LNCaP clone FGC (cell line): ENCODE data around the gene ADGRG6.
"Not testable (repeated sequence)": the region's sequence is repeated elsewhere in the genome, so short reads cannot be mapped to it uniquely, and the experiment has no call there.

Experiments
- DNase-seq: peaks from one replicate; pipeline ENCODE4 v3.0.0-alpha.2; 2011; ENCODE audit warnings: low read depth
- H3K4me3 ChIP-seq: 2 replicates; pipeline ENCODE4 v1.5.1; 2011; ENCODE audit warnings: mild to moderate bottlenecking, low read depth, low read length, control low read depth
- CTCF ChIP-seq: IDR thresholded peaks from 2 replicates; pipeline ENCODE4 v1.5.1; 2012; ENCODE audit warnings: mild to moderate bottlenecking; ENCODE audit not compliant: control insufficient read depth, insufficient read depth; ENCODE audit errors: extremely low read depth

ADGRG6 gene

GRCh38 chr6:142417331-142417750 is 115.5 kb downstream of the ADGRG6 start:
- H3K4me3 ChIP-seq = no peak overlapping the region
- TF ChIP-seq CTCF = no peak
- no peak for DNase-seq

- no peak overlapping the region for H3K4me3 ChIP-seq
- no peak for DNase-seq
- no peak for TF ChIP-seq CTCF
Measured at GRCh38 chr6:142419071-142419470, 117.3 kb downstream of the ADGRG6 start.

DNA sequence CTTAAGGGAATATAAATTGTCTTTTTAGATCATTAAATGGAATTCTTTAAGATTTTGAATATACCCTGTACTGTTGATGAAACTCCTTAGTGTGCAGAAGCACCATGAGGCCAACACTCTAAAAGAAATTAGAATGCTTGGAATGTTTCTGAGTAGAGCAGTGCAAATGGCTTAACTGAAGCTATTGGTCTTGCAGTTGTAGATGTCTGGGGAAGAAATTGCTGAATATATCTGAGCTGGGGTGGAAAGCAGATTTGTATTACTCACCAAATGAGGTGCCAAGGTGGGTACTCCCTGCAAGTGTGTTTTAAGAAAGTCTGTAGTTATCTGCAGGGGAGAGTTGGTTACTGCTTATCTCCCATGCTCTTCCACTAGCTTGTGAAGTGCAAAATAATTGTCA is 119.0 kb downstream of the ADGRG6 start:
- TF ChIP-seq CTCF = no peak
- no peak for DNase-seq
- no peak overlapping the region for H3K4me3 ChIP-seq

DNA sequence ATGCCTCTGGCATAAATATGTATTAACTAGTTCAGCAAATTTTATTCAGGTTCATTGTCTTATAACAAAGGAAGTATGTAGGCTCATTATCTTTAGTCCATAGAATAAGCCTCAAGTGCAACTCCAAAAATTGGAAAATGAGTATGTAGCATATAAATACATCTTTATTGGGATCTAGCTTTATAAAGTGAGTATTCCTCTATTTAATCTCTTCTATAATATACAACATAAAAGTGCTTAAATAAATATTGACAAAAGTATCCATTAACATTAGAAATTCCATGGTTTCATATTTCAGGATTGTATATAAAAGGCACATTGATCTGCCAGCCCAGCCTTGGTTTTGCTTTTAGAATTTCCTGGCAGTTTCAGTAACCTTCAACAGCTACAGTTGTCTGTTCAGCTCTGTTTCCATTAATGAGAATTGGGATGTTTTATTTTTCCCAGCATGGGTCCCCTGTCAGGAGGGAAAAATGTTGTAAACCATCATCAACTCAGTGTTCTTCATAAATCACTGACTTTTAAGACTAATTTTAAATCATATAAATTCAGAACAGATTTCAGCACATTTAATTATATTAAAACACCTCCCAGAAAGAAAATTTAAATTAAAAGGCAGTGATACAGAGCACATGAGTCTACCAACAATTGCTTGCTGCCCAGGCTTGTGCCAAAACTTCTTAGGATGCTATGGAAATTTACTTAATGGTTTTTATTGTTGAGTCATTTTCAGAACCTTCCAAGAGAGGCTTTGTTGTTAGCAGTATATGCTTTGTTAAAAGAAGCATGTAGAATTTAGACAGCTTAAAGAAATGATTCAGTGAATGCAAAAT is 119.7 kb downstream of the ADGRG6 start:
- peak; percentile 62 for DNase-seq
- TF ChIP-seq CTCF = no peak
- H3K4me3 ChIP-seq = no peak overlapping the region

DNA sequence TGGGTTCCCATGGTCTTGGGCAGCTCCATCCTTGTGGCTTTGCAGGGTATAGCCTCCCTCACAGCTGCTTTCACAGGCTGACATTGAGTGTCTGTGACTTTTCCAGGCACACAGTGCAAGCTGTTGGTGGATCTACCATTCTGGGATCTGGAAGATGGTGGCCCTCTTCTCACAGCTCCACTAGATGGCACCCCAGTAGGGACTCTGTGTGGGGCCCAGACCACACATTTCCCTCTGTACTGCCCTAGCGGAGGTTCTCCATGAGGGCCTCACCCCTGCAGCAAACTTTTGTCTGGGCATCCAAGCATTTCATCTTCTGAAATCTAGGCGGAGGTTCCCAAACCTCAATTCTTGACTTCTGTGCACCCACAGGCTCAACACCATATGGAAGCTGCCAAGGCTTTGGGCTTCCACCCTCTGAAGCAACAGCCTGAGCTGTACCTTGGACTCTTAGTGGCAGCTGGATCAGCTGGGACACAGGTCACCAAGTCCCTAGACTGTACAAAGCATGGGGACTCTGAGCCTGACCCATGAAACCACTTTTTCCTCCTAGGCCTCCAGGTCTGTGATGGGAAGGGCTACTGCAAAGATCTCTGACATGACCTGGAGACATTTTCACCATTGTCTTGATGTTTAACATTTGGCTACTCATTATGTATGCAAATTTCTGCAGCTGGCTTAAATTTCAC is 124.8 kb downstream of the ADGRG6 start:
- not testable (repeated sequence) for DNase-seq

GRCh38 chr6:142428468-142428867 is 126.7 kb downstream of the ADGRG6 start:
- not testable (repeated sequence) for DNase-seq, H3K4me3 ChIP-seq

More for the DNA sequence above, 124.8 kb downstream of the ADGRG6 start:
- H3K4me3 ChIP-seq = not testable (repeated sequence)

DNA sequence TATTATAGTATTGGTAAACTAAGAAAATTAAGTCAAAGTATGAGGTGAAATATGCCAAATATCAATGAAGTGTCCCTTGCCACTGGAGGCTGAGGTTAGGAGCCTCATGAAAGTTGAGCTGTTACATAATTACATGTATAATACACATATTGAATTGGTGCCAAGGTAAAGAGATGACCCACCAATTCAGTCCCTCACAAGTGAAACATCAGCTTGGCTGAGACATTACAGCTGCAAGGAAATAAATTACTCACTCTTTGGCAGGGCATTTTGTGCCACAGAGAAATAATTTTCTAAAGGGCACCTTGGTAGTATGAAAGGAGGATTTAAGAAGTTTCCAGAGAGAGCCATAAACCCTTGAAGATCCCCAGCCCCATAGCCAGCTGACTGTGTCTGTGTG is 127.4 kb downstream of the ADGRG6 start:
- no peak for TF ChIP-seq CTCF
- no peak overlapping the region for H3K4me3 ChIP-seq
- DNase-seq = no peak

- DNase-seq = no peak
- no peak overlapping the region for H3K4me3 ChIP-seq
- no peak for TF ChIP-seq CTCF
Measured at GRCh38 chr6:142433419-142433818, 131.6 kb downstream of the ADGRG6 start.
